Fibroblast of lung (primary cell): ENCODE measurements around the gene BRINP2.

Experiments used
- CTCF ChIP-seq, 2 donors: IDR thresholded peaks in 1 of 2; conservative IDR thresholded peaks in 1 of 2; 1 replicate in 1 of 2; 2 replicates in 1 of 2; pipeline ENCODE4 v1.5.1; 2011 to 2012; ENCODE audit warnings: low read length in 2 of 2, control low read depth in 1 of 2, inconsistent platforms in 1 of 2, low read depth in 1 of 2, mild to moderate bottlenecking in 1 of 2
- EZH2 ChIP-seq: IDR thresholded peaks from 2 replicates; pipeline ENCODE4 v1.5.1; 2012; ENCODE audit warnings: low read length, control low read depth, mild to moderate bottlenecking; ENCODE audit errors: missing control alignments

GRCh38 chr1:177229781-177230180 is 59.0 kb downstream of the BRINP2 start:
- TF ChIP-seq CTCF (conservative IDR thresholded peaks at IDR 0.05 in 1 of 2, IDR thresholded peaks at IDR 0.05 in 1 of 2; ENCODE audit: low read depth in 1 of 2, low read length in 2 of 2) (no peak), EZH2 (no peak)
